GM18867 (cell line): ENCODE results near the gene GOSR1.
"Not testable (repeated sequence)": the region's sequence is repeated elsewhere in the genome, so short reads cannot be mapped to it uniquely, and the experiment has no call there.

Experiments used
- ATAC-seq: cut with Tn5 transposase; IDR thresholded peaks from one replicate; pipeline ENCODE4 v1.9.1; 2021; ENCODE audit warnings: mild to moderate bottlenecking, moderate library complexity; ENCODE audit not compliant: unreplicated experiment

Gene GOSR1

GRCh38 chr17:30477083-30477773, at the start of gene GOSR1:
Gene GOSR1 (plus strand): TSS chr17:30477408. CDS start chr17:30477434, 26 bp downstream.
- peak; percentile 95 for ATAC-seq

- ATAC-seq, result no peak
These were observed 49.6 kb upstream of the GOSR1 start for GRCh38 chr17:30427611-30428010.

GRCh38 chr17:30429155-30429554, 48.1 kb upstream of the GOSR1 start:
- ATAC-seq, result no peak

GRCh38 chr17:30433514-30433913, 43.7 kb upstream of the GOSR1 start:
- ATAC-seq, result no peak

GRCh38 chr17:30436729-30437128, 40.5 kb upstream of the GOSR1 start:
- no peak for ATAC-seq

- no peak for ATAC-seq
These were observed 33.5 kb upstream of the GOSR1 start for GRCh38 chr17:30443721-30444120.

GRCh38 chr17:30446640-30447039, 30.6 kb upstream of the GOSR1 start:
- not testable (repeated sequence) for ATAC-seq

- no peak for ATAC-seq
These were observed 27.7 kb upstream of the GOSR1 start for GRCh38 chr17:30449480-30449879.

- no peak for ATAC-seq
These were observed 26.8 kb upstream of the GOSR1 start for GRCh38 chr17:30450125-30451027.

GRCh38 chr17:30454635-30455034, 22.6 kb upstream of the GOSR1 start:
- no peak for ATAC-seq

GRCh38 chr17:30458371-30458770, 18.8 kb upstream of the GOSR1 start:
- no peak for ATAC-seq

- ATAC-seq, result not testable (repeated sequence)
These were observed 18.3 kb upstream of the GOSR1 start for GRCh38 chr17:30458797-30459413.

- ATAC-seq, result no peak
These were observed 8.7 kb upstream of the GOSR1 start for GRCh38 chr17:30468465-30468864.

- ATAC-seq, result no peak
These were observed 4.8 kb upstream of the GOSR1 start for GRCh38 chr17:30472238-30472890.

- ATAC-seq, result no peak
These were observed 2.0 kb upstream of the GOSR1 start for GRCh38 chr17:30475206-30475605.

- no peak for ATAC-seq
These were observed 504 bp upstream of the GOSR1 start for GRCh38 chr17:30476726-30477082.

GRCh38 chr17:30477774-30478115, 537 bp downstream of the GOSR1 start:
- peak; percentile 19 for ATAC-seq

GRCh38 chr17:30482555-30482954, 5.3 kb downstream of the GOSR1 start:
- ATAC-seq, result no peak

- ATAC-seq, result no peak
These were observed 6.0 kb downstream of the GOSR1 start for GRCh38 chr17:30483159-30483558.

- ATAC-seq, result no peak
These were observed 16.6 kb downstream of the GOSR1 start for GRCh38 chr17:30493780-30494179.

GRCh38 chr17:30495586-30495985, 18.4 kb downstream of the GOSR1 start:
- no peak for ATAC-seq
